Cerebellar nuclear complex (tissue), 1 donor: ENCODE measurements around the gene AKT2.

Experiments used
- DNase-seq, 2 experiments: peaks; one replicate each; lab custom pipeline; 2025; lab: John Stamatoyannopoulos, UW

Gene AKT2

DNA sequence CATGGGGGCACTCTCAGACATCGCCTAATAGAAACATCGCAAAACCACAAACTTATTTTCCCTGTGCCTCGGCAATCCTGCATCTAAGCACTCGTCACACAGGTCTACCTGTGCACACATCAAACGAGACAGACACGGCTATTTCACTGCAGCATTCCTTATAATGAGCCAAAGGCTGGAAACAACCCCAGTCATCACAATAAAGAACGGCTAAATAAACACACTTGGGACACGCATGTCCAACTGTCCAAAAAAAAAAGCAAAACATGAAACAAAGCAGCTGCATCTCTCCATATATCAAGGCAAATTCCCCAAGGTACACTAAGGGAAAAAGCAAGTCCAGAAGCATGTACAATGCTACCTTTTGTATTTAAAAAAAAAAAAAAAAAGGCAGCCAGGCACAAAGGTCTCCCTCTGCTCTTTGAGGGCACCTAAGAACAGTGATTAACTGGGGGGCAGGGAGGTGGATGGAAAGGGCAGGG, 31.5 kb downstream of the AKT2 start:
- DNase-seq, result no peak

DNA sequence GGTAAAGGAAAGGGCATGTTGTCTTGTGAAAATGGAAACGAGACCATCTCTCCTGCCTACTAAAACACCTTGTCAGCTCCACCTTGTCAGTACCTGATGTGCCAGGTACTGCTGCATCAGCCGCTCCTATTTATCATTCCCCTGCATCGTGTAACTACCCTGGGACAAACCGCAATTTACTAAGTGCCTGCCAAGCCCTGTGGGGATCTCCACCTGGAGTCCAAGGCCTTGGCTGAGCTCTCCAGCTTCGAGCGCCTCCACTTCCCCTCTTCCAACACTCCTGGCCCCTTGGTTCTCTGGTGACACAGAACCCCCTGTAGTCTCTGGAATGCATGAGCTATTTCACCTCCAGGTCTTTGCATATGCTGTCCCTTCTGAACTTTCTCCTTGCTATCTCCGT, 32.8 kb downstream of the AKT2 start:
- DNase-seq, result no peak

DNA sequence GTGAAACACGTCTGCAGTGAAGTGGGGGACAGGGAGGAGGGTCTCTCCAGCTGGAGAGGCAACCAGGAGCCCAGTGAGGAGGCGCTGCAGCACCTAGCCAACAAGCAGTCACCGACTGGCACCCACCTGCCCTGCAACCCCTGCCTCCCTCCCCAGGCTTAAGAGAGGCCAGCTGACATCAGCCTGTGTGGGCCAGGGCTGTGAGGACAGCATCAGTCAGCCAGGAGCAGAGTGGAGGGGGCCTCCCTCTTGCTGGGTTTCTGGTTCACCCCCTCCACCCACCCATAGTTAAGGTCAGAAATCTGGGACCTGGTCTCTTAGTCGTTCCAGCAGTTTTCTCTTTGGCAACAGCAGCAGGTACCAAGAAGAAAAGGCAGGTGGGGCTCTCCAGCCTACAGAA, 33.2 kb downstream of the AKT2 start:
- no peak for DNase-seq

DNA sequence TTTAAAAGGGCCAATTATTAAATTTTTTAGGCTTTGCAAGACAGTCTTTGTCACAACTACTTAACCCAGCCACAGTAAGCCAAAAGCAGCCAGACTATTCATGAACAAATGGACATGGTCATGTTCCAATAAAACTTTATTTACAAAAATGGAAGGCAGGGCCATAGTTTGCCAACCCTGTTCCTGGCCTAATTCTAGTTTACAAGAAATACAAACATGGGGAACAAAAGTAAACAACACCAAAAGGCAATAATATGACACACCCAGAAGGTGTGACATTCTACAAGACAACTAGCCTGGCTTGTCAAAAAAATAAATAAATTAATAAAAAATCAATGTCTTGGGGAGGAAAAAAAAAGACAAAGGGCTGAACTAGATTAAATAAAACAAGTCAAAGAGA, 33.9 kb downstream of the AKT2 start:
- DNase-seq, result no peak

DNA sequence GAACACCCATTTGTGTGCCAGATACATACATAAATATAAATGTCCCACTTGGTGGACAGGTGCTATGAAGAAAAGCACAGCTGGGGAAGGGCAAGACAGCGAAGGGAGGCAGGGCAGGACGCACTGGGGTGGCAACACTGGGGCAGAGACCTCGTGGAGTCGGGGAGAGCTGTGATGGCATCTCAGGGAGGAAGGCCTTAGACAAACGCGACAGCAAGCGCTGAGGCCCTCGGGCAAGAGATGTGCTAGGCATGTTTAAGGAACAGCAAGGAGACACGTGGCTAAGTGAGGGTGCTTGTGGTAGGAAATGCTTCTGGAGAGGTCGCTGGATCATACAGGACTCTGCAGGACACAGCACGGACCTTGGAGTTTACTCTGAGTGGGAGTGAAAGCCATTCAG, 35.4 kb downstream of the AKT2 start:
- no peak for DNase-seq

DNA sequence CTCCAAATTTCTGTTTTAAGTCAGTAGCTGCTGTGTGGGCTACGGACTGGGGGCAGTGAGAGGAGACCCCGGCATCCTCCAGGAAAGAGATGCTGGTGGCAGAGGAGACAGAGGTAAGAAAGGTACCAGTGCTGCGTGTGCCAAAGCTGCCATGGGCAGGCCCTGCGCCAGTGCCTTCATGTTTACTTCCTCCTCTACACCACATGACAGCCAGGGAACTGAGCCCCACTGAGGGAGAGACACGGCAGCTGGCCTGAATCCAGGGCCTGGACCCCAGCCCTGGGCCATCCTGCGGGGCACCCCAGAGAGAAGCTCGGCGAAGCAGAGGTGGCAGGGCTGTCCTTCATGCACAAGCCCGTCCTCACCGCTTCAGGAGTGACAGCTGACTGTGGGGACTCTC, 35.9 kb downstream of the AKT2 start:
- DNase-seq, result no peak

DNA sequence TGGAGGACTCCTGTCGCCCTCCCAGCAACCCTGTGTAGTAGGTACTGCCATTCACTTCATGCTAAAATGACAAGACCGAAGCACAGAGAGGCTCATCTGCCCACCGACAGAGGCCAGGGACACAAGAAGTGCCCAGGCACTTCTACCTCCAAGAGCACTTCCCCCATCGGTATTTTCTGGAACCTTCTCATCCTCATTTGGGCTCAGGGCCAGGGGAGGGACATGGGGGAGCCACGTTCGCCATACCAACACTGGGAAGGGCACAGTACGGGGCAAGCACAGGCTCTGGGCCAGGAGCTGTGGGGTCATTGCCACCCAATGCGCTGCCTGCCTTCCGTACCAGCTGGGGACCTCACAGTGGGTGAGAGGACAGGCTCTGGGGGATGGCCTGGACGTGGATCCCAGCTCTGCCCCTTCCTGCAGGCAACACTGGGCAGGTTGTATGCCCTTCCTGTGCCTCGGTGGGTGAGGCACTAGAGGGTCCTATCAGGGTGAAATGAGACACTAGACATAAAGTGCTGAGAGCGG, 37.3 kb downstream of the AKT2 start:
- no peak for DNase-seq

DNA sequence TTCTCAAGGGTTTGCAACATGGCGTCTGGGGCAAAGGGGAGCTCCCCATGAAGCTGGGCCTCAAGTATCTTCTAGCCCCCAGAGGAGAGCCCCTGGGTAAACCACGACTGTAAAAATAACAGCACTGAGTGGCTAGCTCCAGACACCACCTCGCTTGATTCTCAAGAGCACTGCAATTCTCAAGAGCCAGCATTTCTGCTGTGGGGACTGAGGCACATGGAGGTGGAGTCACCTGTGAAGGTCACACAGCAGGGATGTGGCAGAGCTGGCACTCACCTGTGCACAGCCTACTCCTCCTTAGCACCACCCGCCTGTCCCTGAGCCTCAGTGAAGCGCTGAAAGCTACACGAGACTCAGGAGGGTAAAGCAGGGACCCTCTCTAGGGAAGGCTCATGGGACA, 38.0 kb downstream of the AKT2 start:
- no peak for DNase-seq

DNA sequence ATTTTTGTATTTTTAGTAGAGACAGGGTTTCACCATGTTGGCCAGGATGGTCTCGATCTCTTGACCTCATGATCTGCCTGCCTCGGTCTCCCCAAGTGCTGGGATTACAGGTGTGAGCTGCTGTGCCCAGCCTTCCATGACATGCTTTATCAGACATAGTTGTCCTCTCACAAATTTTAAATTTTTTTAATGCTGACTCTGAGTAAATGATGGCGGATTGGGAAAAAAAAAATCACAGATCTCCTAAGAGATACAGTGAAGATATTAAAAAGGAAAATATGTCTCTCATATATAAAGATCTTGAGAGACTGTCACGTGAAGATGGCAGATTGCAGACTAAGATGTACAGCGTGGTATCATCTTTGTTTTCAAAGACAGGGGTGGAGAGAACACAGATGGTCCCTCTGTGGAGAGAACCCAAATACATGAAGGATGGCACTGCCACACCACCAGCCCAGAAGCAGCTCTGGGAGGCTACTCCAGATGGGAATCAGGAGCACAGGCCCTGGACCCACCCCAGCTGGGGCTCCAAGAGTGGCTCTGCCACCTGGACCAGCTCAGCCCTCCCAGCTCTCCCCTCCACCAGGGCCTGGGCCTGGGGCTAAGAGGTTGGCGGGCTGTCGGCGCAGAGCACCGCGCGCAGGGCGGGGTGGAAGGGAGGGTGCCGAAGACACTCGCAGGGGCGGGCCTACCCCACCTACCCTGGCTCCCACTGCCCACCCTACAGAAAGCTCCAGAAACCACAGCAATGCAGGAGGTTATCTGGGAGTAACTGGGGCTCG, 38.7 kb downstream of the AKT2 start:
- no peak for DNase-seq

DNA sequence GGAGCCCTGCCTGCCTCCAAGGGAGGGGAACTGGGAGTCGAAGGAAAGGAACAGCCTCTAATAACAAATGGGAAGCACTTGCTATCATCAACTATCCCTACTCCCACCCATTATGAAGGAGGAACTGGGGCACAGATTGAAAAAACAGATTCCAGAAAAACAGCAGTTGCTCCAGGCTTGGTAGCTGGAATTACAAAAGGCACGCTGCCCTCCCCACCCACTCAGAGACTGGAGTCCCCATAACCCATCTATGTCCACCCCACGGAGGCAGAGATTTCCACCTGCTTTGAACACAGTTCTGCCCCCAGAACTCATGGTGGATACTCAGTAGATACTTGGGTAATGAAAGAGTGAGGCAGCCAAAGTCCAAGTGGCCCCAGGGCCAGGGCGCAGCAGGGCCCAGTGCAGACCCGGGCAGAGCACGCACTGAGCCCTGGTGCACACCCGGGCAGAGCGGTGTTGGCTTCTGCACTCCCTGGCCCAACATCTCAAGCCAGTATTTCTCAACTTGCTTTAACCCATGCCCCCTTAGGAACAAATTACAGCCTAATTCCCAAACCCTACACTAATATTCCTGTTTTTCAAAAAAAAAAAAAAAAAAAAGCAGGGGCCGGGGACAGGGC, 39.5 kb downstream of the AKT2 start:
- DNase-seq, result no peak

DNA sequence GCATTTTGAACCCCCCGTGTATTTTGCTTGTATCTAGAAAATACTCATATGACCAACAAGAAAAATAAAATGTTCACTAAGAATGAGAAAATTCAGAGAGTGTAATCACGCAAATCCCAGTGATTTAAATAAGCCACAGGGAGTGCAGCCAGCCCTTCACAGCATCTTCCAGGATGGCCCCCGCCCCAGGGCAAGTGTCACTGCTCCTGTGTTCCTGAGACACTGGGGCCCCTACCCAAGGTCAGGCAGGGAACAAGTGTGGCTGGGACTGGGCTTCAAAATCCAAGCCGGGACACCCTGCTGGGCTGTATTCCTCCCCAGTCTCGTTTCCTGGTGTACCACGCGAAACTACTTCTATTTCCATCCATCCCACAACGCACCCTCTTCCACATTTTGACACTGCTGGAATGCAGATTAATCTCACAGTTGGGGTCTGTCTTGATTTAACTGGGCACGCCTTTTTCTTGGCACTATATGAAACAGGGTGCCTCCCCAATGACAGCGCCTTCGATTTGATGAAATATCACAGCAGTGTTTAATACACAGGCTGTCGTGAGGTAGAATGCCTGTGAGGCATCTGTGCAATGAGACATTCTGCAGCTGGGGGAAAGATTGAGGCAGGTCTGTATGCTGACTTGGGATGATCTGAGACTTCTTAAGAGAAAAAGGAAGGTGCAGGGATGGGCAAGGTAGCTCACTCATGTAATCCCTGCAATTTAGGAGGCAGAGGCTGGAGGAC, 40.4 kb downstream of the AKT2 start:
- DNase-seq, result no peak

DNA sequence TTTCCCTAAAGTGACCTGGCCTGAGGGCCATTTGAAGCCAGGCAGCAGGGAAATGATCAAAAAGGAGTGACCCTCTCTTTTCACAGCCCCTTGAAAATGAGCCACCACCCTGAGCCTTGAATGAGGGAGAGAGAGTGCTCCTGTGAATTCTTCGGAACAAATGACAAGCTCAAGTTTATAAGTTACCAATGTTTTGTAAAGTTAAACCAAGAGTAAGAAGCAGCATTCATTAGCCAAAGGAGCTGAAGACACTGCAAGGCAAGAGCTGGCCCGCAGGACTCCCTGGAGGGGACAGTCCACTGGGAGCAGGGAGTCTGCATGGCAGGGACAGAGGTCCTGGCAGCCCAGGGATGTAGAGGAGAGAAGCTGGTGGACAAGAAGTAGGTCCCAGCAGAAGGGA, 42.0 kb downstream of the AKT2 start:
- DNase-seq, result no peak

DNA sequence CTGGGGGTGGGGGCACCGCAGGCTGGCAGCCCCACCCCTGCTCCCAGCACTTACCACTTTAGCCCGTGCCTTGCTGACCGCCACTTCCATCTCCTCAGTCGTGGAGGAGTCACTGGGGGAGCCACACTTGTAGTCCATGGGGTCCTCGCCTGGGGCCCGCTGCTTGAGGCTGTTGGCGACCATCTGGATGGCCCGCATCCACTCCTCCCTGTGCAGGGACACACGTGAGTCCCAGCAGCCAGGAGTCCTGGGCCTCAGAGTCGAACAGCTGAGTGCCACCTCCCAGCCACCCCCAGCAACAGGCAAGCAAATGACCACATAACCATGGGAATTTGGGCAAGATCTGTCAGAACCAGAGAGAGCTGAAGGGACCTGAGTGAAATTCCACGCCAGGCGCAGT, 42.7 kb downstream of the AKT2 start:
- no peak for DNase-seq

DNA sequence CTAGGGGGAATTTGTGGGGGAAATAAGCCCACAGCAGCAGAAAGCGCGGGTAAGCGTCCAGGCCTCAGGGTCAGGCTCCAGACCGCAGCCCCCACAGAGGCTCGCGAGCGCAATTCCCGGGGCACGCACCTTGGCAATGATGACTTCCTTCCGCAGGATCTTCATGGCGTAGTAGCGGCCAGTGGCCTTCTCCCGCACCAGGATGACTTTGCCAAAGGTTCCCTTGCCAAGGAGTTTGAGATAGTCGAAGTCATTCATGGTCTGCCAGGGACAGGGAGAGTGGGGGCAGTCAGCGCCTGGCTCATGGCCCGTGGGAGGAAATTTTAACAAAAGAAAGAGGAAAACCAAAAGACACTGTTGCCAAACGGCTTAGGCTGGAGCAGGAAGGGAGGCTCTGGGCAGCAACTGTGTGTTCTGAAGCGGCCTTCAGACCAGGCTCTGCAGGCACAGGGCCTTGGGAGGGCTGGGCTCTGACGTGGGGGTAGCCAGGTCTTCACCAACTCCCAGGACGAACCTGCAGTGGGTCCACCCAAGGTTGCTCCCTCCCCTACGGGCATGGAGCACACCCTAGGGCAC, 43.2 kb downstream of the AKT2 start:
- DNase-seq, result peak in 1 of 2 experiments; percentile 20

DNA sequence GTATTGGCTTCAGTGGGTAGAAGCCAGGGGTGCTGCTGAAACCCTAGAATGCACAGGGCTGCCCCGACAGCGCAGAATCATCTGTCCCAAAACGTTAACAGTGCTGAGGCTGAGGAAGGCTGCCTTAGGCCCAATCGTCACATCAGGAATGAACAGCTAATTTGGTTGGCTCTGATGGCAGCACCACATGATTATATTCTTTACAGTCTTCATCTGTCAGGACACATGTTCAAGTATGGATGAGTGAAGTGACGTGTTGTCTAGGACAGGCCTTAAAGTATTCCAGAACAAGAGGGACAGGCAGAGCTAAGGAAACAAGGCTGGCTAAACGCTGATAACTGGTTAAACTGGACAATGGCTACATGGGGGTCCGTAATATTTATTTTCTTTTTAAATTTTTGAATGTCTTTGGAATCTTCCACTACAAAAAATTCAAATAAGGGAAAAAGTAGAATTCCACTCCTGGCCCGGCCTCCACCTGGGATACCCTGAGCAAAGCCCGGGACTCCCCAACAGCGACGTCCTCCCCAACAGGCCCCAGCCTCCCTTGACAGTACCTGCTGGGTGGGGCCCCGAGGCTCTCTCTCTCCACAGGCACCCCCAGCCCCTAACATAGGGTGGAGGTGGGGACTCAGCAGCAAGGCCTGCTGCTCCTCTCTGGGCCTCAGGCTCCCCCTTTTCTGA, 43.9 kb downstream of the AKT2 start:
- DNase-seq, result no peak

DNA sequence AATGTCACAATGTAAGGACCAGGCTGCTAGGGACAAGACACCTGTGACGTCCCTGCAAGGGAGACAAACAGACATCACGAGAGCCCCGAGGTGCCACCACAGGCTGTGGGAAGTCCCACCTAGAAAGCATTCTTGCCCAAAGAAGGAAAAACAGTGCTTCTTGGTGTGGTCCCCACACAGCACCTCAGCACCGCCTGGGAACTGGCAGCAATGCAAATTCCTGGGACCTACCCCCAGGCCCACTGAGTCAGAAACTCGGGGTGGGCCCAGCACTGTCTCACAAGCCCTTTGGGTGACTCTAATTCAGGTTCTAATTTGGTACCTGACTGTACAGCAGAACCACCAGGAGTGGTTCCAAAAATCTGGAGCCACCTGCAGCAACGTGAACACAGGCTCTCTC, 44.8 kb downstream of the AKT2 start:
- DNase-seq, result no peak

DNA sequence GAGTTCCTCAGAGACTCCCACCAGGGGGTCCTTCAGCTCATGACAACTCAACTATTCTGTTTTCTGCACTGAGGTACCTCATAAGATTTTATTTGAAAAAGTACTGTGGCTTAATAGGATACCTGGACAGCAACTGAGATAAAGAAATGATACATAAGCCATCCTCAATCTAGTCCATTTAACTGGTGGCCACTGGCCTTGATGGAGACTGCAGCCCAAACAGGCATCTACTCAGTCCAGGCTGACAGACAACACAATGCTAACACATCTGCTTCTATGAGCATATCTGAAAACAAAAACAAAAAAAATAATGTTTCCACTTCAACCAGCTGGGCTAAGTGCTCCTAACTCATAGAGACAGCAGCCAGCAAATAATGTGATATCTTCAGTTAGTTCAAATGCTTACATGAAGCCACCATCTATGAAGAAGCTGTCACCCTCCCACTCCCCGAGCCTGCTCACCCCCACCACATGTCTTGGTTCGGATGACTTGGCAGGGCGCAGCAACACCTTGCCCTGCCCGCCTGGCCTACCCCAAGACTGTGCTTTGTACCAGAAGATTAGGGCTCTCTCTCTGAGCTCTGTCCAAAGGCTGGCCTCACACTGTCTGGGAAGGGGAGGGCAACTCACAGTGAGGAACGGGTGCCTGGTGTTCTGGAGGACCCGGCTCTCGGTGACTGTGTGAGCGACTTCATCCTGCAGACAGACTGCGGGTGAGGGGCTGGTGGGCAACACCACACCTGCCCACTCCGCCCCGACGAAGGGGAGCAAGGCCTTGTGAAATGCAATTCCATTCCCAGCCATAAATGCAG, 45.5 kb downstream of the AKT2 start:
- no peak for DNase-seq

DNA sequence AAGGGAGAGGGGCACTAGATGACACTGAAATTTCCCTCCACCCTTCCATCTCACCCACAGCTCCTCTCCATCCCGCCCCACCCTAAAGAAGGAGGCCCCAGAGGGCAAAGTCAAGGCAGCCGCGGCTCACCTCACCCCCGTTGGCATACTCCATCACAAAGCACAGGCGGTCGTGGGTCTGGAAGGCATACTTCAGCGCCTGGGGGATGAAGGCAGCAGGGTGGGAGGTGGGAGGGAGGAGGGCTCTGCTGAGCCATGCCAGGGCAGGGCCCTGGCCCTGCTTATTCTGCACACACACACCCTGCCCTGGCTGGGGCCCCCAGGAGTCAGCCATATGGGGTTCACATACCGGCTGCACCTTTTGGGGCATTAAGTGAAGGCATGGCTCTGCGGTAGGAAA, 46.4 kb downstream of the AKT2 start:
- no peak for DNase-seq

DNA sequence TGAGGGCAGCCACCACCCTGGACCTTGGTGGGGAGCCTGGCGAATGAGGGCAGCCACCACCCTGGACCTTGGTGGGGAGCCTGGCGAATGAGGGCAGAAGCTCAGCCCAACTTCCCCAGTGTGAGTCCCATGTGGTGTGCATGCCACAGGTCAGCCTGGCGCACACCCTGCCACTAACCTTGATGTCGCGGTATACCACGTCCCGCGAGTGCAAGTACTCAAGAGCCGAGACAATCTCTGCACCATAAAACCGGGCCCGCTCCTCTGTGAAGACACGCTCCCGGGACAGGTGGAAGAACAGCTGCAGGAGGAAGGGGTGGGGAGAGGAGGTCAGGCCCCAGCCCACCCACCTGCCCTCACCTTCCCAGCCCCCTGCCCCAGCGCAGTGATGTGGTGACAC, 47.4 kb downstream of the AKT2 start:
- DNase-seq, result no peak

DNA sequence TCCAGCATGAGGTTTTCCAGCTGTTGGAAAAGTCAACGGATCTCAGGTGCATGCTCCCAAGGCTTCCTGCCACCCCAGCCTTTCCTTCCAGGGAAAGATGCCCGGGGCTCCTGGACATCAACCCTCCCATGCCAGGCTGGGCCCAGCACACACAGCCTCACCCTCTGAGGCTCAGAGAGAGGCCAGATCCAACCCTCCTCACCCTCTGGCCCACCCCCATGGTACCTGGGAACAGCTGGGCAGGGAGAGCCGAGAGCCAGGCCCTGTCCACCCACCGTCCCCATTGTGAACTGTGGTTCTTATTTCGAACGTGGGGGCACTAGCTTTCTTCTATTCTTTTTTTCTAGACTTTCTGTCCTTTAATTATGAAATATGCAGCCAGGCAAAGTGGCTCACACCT, 48.8 kb downstream of the AKT2 start:
- no peak for DNase-seq

DNA sequence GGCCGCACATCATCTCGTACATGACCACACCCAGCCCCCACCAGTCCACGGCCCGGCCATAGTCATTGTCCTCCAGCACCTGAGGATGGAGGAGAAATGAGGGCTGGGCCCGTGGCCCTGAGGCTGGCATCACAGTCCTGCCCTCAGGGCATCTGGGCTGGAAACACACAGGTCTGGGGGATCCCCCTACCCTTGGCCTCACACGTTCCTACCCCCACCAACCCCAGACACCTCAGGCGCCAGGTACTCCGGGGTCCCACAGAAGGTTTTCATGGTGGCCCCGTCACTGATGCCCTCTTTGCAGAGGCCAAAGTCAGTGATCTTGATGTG, 49.2 kb downstream of the AKT2 start:
- DNase-seq, result no peak
